Tibial artery (tissue), 4 donors: ENCODE results near the gene CDK7.
"Not testable (repeated sequence)": the region's sequence is repeated elsewhere in the genome, so short reads cannot be mapped to it uniquely, and the experiment has no call there.

ENCODE experiments used
- DNase-seq, 2 donors: peaks; one replicate each; pipeline ENCODE4 v3.0.0-alpha.2; 2019
- H3K27ac ChIP-seq, 2 donors: fragments of 200-600 bp; sonication (generic) in 1 of 2; 1 replicate in 1 of 2; 2 replicates in 1 of 2; pipeline ENCODE4 v1.5.1; 2018 to 2019; ENCODE audit warnings: mild to moderate bottlenecking in 1 of 2
- H3K27me3 ChIP-seq, 2 donors: fragments of 200-600 bp; sonication (generic) in 1 of 2; one replicate each; pipeline versions ENCODE4 v1.5.1 to v1.6.0; 2016 to 2019
- H3K36me3 ChIP-seq, 3 donors: fragments of 200-600 bp; sonication (generic) in 2 of 3; one replicate each; pipeline ENCODE4 v1.5.1; 2016 to 2019; ENCODE audit warnings: mild to moderate bottlenecking in 2 of 3
- H3K4me1 ChIP-seq, 4 donors: fragments of 200-600 bp; sonication (generic) in 2 of 4; 1 replicate in 3 of 4; 2 replicates in 1 of 4; pipeline ENCODE4 v1.5.1; 2016 to 2019
- H3K4me3 ChIP-seq, 2 donors: fragments of 200-600 bp; sonication (generic) in 1 of 2; 1 replicate in 1 of 2; 2 replicates in 1 of 2; pipeline ENCODE4 v1.5.1; 2018 to 2019; ENCODE audit warnings: mild to moderate bottlenecking in 2 of 2
- H3K9me3 ChIP-seq, 3 donors: fragments of 200-600 bp; sonication (generic) in 1 of 3; one replicate each; pipeline ENCODE4 v1.5.1; 2016 to 2019
- CTCF ChIP-seq, 2 experiments: fragments of 200-600 bp in 1 of 2; fragments of 450-650 bp in 1 of 2; IDR thresholded peaks; one replicate each; pipeline ENCODE4 v1.5.1; 2017 to 2019; ENCODE audit warnings: antibody characterized with exemption in 2 of 2, mild to moderate bottlenecking in 1 of 2, moderate library complexity in 1 of 2
- intact Hi-C: fragments of 100-400 bp; cut with DNase I; formaldehyde crosslinking; loops from one replicate; pipeline ENCODE4 v1.15.0; 2023; ENCODE audit warnings: low total_unique reads

The CDK7 gene

GRCh38 chr5:69225860-69226259, 8.8 kb upstream of the CDK7 start:
- Histone ChIP-seq H3K36me3 (peaks cover 23 to 61% (median 29%) of the 10 kb centered on the region in 3 donors), H3K27me3 (no peaks in the 10 kb centered on the region), H3K4me3 (no peak overlapping the region), H3K9me3 (no peaks in the 10 kb centered on the region), H3K4me1 (no peaks in the 10 kb centered on the region), H3K27ac (no peak overlapping the region)
- no peak for DNase-seq
- intact Hi-C loops, result no loop called here
- no peak for TF ChIP-seq CTCF (IDR thresholded peaks at IDR 0.05)

GRCh38 chr5:69230181-69230580, 4.5 kb upstream of the CDK7 start:
- H3K4me3 ChIP-seq, result no peak overlapping the region
- intact Hi-C loops, result loop anchor here (10.0 kb wide), 1 partner anchor 135 kb away; the partner anchor contains the start of genes AK6, RAD17 and TAF9
- no peak for TF ChIP-seq CTCF (IDR thresholded peaks at IDR 0.05)
- no peak for DNase-seq
- no peaks in the 10 kb centered on the region for H3K9me3 ChIP-seq
- H3K4me1 ChIP-seq, result peaks cover 0 to 8% (median 5%) of the 10 kb centered on the region in 4 donors
- H3K27me3 ChIP-seq, result no peaks in the 10 kb centered on the region
- H3K27ac ChIP-seq, result no peak overlapping the region
- H3K36me3 ChIP-seq, result peaks cover 20 to 54% (median 29%) of the 10 kb centered on the region in 3 donors

GRCh38 chr5:69231281-69231680, 3.4 kb upstream of the CDK7 start:
- no peak for TF ChIP-seq CTCF (IDR thresholded peaks at IDR 0.05)
- intact Hi-C loops, result loop anchor here (10.0 kb wide), 1 partner anchor 134 kb away; the partner anchor contains the start of genes AK6, RAD17 and TAF9
- Histone ChIP-seq H3K9me3 (no peaks in the 10 kb centered on the region), H3K4me1 (peaks cover 0 to 18% (median 12%) of the 10 kb centered on the region in 4 donors), H3K36me3 (peaks cover 14 to 48% (median 29%) of the 10 kb centered on the region in 3 donors), H3K4me3 (no peak overlapping the region), H3K27ac (no peak overlapping the region), H3K27me3 (no peaks in the 10 kb centered on the region)
- DNase-seq, result no peak

GRCh38 chr5:69231851-69232250, 2.8 kb upstream of the CDK7 start:
- no peak for DNase-seq
- no peak overlapping the region for H3K4me3 ChIP-seq
- TF ChIP-seq CTCF (IDR thresholded peaks at IDR 0.05), result no peak
- peaks cover 0 to 23% (median 17%) of the 10 kb centered on the region in 4 donors for H3K4me1 ChIP-seq
- no peak overlapping the region for H3K27ac ChIP-seq
- no peaks in the 10 kb centered on the region for H3K9me3 ChIP-seq
- no peaks in the 10 kb centered on the region for H3K27me3 ChIP-seq
- peaks cover 12 to 42% (median 24%) of the 10 kb centered on the region in 3 donors for H3K36me3 ChIP-seq
- intact Hi-C loops, result loop anchor here (10.0 kb wide), 1 partner anchor 133 kb away; the partner anchor contains the start of genes AK6, RAD17 and TAF9

GRCh38 chr5:69236733-69237132, 2.0 kb downstream of the CDK7 start:
- H3K27ac ChIP-seq, H3K4me3 ChIP-seq, H3K9me3 ChIP-seq, H3K27me3 ChIP-seq, DNase-seq: not testable (repeated sequence)
- Histone ChIP-seq H3K36me3 (peaks cover 0 to 12% (median 4%) of the 10 kb centered on the region in 3 donors), H3K4me1 (peaks cover 0 to 60% (median 23%) of the 10 kb centered on the region in 4 donors)
- intact Hi-C loops, result loop anchor here (10.0 kb wide), 1 partner anchor 128 kb away; the partner anchor contains the start of genes AK6, RAD17 and TAF9

- TF ChIP-seq CTCF (IDR thresholded peaks at IDR 0.05), result no peak
- Histone ChIP-seq H3K27ac (no peak overlapping the region), H3K27me3 (no peaks in the 10 kb centered on the region), H3K4me3 (no peak overlapping the region), H3K36me3 (peaks cover 0 to 12% (median 4%) of the 10 kb centered on the region in 3 donors), H3K4me1 (peaks cover 0 to 64% (median 23%) of the 10 kb centered on the region in 4 donors), H3K9me3 (no peaks in the 10 kb centered on the region)
- DNase-seq, result no peak
- intact Hi-C loops, result loop anchor here (10.0 kb wide), 1 partner anchor 127 kb away; the partner anchor contains the start of genes AK6, RAD17 and TAF9
These were observed 3.2 kb downstream of the CDK7 start for GRCh38 chr5:69237877-69238276.
